Right kidney (tissue), 1 donor: ENCODE measurements around the gene GALNT7.
A peak's percentile ranks its signal among the peaks of the same experiment; 100 is the strongest.

Experiments
- DNase-seq: peaks from one replicate; pipeline ENCODE4 v3.0.0-alpha.2; 2016

The GALNT7 gene

DNA sequence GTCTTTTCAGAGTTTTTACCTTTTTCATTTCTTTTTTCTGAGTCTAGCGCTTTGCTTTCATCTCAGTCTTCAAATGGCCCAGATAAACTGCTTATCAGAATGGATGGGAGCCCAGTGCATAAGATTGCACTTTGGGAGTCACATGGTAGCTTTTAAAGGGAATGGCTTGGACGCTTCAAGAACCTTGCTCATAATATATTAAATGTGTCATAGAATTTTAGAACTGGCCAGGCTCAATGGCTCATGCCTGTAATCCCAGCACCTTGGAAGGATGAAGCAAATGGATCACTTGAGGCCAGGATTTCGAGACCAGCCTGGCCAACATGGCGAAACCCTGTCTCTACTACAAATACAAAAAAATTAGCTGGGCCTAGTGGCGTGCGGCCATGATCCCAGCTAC, 97.1 kb downstream of the GALNT7 start:
- no peak for DNase-seq

DNA sequence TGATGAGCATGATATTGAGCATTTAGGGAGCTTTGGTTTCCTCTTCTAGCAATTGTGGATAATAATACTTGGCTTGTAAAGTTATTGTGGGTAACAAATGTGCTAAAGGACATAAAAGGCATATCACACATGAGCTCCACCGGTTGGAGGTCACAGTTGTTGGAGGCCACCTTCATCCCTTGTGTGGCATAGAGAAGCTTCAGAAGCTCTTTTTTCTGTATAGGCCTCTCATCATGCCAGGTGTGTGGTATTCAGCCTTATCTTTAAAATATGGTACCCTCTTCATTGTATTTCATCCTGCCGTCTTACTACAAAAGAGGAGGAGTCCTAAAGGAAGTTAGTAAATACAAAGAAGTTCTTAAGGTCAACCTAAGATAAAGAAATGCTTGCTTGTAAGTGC, 99.1 kb downstream of the GALNT7 start:
- no peak for DNase-seq

DNA sequence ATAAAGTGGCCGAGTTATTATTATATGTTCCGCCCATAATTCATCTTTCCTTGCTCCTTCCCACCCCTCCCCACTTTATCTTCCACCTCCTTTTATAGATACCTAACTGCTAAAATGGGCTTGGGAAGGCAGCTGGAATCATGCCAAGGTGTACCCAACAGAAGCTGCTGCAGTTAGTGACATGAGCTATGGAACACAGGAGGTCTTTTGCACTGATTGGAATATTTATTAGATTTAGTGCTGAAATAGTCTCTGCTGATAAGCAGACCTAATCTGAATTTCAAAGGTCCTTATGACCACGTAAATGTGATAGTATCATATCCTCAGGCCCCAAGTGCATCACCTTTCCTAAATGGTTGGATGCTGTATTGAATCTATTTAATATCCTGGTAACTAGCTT, 100.7 kb downstream of the GALNT7 start:
- no peak for DNase-seq

DNA sequence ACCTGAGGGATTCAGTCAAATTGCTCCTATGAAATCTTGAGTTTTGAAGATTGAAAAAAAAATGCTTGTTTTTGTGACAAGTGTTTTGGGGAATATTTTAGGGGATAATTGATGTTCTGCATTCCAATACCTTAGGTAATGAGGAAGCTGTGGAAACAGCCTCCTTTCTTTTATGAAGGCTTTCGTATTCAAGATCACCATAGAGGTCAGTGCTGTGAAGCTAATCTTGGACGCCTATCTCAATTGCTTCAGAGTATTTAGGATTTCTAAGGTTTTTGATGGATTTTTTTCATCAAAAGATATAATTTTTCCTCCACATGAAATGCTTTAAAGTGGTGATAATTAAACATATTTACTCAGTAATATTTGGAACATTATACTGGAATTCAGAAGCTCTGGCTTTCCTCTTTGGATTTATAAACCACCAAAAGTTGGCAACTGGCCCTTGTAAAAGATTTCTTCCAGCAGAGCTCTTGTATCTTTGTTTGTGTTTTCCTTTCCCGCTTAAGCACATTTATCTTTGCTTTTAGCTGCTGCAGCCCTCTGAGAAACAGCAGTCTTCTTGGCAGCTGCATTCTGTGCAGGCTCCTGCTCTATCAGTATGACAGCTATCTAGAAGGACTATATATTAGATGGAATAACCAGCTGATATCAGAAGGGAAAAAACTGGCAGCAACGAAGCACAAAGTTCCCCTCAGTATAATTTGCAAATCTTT, 101.9 kb downstream of the GALNT7 start:
- no peak for DNase-seq

DNA sequence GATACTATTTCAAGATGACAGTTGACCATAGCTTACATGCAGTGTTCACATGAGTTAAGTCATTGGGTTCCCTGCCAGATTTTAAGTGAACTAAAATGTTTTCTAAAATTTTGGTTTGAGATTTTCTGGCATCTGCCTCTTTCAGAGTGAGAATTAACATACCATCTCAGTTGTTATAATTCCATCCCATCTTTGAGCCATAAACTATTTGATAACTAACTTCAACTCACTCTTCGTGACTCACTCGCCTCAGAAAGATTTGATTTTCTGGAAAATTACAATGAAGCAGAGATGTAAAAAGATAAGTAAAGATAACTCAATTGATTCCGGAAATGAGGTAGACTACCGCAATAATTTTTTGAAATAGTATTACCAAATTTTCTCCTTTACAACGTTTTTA, 103.7 kb downstream of the GALNT7 start:
- no peak for DNase-seq

DNA sequence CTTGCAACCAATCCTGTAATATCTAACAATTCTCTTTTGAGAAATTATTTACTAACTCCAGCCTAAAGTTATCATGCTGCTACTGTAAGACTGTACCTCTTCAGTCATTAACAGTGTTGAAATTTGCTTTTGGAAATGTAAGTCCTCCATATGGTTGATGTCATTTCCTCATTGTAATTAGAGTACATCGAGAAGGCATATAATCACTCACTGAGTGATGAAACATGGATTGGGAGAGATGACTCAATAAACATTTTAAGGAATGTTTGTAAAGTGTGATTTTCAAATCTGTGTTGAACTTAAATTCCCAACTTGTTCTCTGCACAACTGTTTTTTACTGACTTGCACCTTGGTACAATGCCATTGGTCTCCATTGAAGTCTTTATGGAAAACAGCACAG, 104.4 kb downstream of the GALNT7 start:
- DNase-seq, result no peak

DNA sequence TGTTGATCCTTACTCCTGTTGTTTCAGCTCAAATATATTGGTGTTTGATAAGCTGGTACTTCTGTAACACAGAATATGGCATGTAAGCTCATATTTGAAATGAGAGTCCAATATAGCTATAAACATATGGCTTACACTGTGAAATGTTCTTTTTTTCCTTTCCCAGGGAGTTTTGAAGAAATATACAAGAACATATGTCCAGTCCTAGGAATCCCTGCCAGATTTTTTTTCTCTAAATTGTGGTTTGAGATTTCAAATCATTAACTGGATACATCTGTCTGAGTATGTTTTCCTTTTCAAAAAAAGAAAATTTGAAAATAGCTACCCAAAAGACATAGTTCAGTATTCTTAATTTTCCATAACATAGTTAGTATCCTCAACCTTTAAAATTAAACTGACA, 105.3 kb downstream of the GALNT7 start:
- DNase-seq, result no peak

DNA sequence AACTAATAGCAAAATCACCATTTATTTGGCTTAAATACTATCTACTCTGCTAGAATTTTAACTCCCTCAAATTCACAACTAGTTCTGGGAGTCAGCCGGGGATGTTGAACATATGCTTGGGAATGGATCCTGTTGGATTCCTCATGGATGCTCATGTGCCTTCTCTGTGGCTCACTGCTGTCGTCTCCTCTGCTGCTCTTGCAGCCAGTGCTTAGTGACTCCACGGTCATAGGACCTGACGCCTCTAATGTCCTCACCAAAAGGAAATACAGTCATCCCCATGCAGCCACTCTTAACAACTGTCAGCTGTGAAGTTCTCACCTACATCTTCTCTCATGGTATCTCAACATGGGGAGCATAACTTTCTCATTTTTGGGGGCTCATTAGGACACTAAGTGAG, 106.1 kb downstream of the GALNT7 start:
- DNase-seq, result no peak

DNA sequence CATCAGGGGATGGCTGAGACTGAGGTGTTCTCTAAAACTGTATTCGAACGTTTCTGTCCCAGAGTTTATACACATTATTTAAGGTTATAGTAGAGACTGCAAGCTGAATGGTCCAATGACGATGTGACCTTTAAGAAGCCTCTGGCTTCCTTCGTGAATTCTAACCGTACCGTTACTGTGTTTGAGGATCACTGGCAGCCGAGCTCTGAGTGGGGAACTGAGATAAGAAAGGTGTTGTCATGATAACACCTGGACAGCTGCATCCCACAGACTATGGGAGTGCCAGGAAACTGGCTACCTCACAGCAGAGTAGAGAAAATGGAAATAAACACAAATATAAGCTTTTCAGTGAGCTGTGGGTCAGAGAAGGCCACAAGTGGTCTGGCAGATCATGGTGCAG, 106.5 kb downstream of the GALNT7 start:
- DNase-seq, result no peak

DNA sequence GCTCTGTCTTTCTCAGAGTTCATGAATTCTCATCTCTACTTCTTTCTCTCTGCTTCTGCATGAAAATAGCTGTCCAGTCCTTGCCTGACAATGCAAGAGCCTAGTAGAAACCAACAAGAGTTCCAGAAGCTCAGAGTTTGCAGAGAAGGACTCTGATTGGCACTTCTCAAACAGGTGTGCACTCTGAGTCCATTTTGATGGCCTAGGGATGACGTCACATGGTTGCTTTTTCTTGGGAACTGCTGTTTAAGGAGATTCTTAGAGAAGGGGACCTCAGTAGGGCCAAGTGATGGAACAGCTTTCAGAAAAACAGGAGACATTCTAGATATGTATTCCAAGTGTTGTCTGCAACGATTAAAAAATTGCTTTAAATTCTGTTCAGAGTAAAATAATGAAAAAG, 108.7 kb downstream of the GALNT7 start:
- no peak for DNase-seq

DNA sequence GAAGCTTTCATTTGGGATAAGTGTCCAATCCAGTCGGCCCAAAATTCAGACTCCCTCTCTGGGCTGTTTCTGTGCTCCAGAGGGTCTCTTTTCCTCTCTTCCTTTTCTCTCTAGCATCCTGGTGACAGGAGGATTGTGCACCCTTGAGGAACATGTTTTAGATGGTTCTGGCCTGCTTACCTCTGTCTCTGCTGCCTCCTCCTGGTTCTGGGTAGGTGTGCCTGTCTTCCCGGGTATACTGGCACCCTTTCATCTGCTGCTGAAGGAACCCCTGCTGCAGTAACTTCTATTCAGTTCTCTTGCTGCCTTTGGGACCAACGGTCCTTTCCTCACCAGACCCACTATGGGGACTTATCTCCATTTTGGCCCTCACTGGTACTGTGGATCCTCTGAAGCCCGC, 112.4 kb downstream of the GALNT7 start:
- no peak for DNase-seq

DNA sequence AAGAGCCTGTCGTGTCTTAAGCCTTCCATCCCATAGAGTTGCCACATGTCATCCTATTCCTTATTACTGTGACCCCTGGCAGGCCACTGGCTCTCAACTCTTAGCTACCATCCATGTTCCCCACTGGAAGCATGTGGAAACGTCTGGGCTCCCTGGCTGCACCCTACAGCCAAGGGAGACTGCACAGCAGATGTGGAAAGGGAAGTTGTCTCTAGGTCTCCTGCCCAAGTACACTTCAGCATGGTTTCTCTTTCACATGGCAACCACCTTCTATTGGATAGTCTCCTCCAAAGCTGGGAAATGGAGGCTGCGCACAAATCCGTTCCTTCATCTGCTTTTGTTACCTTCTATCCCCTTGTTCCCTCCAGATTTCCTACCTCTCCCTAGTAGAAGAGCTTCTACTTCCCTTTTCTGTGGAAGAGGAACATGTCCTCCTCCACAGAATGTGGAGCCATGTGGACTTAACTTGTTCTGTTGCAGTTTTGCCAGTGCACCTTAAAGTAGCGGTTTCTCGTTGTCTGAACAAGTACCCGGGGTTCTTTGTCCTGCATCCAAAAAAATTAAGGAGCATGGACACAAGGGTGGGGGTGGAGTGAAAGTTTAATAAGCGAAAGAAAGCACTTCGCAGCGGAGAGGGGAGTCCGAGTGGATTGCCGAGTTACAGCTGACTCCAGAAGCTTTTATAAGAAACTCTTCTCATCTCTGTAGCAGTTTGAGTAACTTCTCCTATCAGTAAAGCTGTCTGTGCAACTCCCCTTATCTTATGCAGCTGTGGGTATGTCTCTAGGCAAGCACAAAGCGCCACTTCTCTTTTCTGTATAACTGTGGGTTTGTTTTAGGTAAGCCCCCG, 113.0 kb downstream of the GALNT7 start:
- DNase-seq, result no peak

DNA sequence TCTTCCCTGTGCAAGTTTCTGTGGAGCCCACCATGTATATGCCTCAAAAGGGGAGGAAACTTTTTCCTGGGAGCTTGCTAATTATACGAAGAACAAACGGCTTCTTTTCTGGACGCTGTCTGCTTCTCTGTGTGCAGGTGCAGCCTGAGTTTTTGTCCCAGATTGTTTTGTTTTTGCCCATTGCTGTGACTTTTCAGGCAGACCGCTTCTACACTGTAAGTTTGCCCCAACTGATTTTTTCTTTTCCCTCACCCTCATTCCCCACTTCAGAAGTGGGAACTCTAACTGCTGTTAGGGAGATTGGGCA, 113.6 kb downstream of the GALNT7 start:
- DNase-seq, result no peak

DNA sequence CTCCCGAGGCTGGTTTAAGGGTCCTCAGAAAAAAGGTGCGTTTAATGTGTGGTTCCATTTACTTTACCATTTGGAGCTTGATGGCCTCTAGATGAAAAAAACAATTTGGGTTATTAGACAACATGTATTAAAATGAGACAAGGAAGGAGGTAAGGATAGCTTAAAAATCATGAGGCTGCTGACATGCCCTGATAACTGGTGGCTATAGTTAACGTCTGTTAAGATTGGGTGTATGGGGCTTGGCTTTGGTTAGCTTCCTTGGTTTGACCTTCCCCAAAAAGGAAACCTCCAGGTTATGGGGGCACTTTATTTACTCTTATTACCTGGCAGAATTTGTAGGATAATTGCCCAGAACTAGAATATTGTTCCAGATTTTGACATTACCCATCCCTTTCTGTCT, 114.0 kb downstream of the GALNT7 start:
- DNase-seq, result no peak

DNA sequence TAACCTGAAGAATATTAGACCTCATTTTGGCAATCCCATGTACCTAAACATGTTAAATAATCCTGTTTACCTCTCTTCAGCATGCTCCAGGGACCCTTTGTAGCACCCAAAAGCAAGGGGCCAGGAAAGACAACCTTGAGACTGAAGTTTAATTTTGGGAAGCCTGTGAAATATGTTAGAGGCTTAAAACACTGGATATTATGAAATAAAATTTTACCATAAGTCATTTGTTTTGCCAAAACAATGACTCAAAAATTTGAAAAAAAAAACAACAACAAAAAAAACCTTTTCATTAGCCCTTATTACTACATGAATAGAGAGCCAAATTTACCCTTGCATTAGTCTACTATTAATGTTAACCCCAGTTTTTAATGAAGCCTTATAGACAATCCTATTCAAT, 115.9 kb downstream of the GALNT7 start:
- DNase-seq, result no peak

DNA sequence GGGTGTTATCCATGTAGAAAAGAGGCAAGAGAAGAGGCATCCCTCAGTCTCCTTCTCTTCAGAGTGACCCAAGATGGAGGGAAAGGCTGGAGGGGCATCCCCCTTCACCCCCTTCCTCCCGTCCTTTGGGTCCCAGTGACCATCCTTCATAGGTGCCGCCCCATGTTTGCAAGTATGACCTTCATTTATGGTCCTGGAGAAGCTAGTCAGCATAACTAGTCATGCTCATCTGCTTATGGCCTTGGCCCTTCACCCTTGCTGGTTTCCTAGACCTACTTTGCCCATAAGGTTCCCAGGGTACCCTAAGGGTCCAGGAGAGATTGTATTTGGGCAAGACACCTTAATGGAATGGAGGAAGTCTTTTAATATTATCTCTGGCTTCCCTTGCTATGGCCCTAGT, 118.9 kb downstream of the GALNT7 start:
- no peak for DNase-seq

DNA sequence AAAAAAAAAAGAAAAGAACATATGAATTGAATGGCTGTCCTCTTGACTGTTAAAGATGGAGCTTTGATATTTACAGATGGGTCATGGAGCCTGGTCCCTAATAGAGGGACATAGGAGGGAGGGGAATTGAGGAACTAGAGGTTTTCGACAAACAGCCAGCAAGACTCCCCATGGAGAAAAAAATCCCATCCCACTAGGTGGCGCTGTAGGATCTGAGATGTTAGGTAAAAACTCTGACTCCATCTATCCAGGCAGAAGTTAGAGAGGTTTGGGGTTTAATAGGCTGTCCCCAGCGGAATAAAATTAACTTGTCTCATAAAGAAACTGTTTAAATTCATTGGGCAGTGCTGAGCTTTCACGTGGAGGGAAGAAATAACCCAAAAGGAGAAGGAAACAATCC, 119.7 kb downstream of the GALNT7 start:
- DNase-seq, result no peak

DNA sequence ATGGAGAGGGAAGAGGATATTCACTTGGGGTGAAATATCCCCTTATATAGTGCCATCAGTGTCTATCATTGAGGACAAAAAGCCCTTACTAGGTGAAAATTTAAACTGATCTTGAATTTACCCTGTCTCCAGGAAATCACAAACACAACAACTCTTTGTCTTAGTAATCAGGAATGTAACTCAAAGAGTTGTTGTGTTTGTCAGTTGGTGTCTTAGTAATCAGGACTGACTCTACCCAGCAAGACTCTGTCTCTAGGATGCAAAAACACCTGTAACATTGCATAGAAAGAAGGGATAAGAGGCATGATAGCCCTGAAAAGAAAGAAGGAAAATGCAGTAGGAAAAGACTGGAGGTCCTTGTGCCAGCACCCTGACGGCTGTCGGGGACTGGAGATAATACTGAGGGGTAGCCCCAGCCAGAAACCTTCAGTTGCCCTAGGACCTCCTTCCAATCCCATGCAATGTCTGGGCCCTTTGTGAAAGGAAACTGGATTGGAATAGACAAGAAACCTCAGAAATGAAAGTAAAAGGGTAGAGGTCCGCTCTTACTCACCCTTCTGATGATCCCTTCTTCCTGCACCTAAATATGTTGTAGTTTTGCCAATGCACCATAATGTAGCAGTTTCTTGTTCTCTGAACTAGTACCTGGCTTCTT, 120.2 kb downstream of the GALNT7 start:
- no peak for DNase-seq

DNA sequence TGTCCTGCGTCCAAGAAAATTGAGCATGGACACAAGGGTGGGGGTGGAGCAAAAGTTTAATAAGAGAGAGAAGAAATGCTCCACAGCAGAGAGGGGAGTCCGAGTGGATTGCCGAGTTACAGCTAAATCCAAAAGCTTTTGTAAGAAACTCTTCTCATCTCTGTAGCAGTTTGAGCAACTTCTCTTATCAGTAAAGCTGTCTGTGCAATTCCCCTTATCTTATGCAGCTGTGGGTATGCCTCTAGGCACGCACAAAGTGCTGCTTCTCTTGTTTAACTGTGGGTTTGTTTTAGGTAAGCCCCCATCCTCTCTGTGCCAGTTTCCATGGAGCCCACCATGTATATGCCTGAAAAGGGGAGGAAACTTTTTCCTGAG, 120.7 kb downstream of the GALNT7 start:
- DNase-seq, result no peak

DNA sequence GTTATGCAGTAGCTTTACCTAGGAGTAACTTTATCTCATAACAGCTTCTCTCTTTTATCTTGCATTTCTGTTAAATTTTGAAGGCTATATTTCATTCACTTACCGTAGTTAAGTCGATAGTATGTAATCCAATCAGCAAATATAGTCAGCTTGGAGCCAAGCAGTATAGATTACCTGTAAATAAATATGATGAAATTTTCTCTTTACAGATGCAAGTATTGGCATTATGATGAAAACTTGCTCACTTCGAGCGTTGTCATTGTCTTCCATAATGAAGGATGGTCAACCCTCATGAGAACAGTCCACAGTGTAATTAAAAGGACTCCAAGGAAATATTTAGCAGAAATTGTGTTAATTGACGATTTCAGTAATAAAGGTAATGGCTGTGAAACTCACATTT, 123.3 kb downstream of the GALNT7 start:
- DNase-seq, result no peak

DNA sequence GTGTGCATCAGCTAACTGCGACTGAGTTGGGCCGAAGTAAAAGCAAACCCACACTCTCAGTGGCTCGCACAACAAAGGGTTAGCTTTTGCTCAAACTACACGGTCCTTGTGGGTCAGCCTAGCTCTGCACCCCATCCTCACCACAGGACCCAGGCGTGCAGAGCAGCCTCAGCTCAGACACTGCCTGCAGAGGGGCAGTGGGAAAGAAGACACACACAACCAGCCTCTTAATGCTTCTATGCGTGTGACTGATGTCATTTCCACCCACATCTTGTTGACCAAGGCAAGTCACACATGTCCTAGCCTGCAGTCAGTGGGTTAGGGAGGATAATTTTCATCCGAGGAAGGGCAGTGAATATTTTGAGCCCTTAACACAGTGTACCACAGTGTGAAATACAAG, 125.1 kb downstream of the GALNT7 start:
- no peak for DNase-seq

DNA sequence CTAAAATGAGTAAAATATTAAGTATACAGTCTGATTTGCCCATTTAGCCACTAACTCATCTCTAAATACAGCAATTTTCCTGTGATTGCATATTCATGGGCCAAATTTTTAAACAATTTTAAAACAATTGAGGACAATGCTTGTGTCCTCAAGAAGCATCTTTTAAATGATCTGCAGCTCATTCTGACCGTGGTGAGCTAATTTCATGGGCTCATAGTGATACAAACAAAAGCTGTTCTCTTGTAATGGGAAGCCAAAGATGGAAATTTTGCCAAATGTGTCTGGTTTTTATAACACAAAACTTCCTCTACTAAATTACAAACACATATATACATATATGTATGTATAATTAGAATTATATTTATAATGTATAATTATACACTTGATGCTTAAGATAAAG, 125.8 kb downstream of the GALNT7 start:
- no peak for DNase-seq

DNA sequence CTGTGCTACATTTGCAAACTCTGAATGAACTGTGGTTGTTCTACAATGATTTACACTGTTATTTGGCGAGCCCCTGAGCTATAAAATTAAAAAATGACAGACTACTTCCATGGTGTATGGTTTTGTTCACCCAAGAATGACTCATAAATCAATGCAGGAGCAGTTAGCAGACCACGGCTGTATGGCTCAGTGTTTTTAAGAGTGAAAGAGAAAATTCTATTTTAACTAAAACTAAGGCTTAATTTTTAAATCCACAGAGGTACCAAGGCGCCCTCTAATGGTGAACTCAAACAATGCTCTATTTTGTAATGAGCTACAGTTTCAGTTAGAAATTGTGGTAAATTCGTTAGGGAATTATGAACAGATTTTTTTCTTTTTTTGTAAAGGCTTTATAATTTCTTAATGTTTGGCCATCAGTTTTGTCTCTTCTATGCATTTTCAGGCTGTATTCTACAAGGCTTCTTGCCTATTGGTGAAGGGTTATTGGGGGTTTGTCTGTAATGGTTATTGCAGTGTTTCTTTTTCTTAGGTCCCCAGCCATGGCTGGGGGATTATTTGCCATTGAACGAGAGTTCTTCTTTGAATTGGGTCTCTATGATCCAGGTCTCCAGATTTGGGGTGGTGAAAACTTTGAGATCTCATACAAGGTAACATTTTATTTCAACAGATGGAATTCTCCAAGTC, 133.0 kb downstream of the GALNT7 start:
- peak; percentile 12 for DNase-seq
